H1 (cell line): ENCODE results near the gene GRAMD1B. TPM values are rescaled to one million over a fixed set of nuclear protein-coding genes. Genes with fewer than 3 reads are reported as not detected.
"Not testable (repeated sequence)": the region's sequence is repeated elsewhere in the genome, so short reads cannot be mapped to it uniquely, and the experiment has no call there.

Experiments used
- CTCF ChIA-PET: fragments of 300-600 bp; sonication (Branson Sonifier 250); formaldehyde crosslinking; loops from one replicate; lab custom pipeline; 2021; ENCODE audit not compliant: partially characterized antibody; lab: Charles Lee
- POLR2A ChIA-PET: fragments of 300-600 bp; sonication (Branson Sonifier 250); formaldehyde crosslinking; loops from one replicate; lab custom pipeline; 2021; ENCODE audit warnings: inconsistent platforms; ENCODE audit not compliant: partially characterized antibody; lab: Charles Lee
- DNase-seq, 2 experiments: peaks; one replicate each; pipeline versions ENCODE4 v3.0.0 to v3.0.0-alpha.2; 2010 to 2022; ENCODE audit warnings: low spot score in 2 of 2, low read depth in 1 of 2, mixed read lengths in 1 of 2
- FAIRE-seq: peaks from 2 replicates; lab custom pipeline; 2011; peaks lifted over from hg19 to GRCh38; lab: Jason Lieb, UNC
- H2AFZ ChIP-seq: 2 replicates; pipeline ENCODE4 v1.8.1; 2012; ENCODE audit warnings: low read length, inconsistent platforms
- H2AK5ac ChIP-seq: 2 replicates; pipeline ENCODE4 v1.6.1; 2013; ENCODE audit warnings: low read depth, low read length
- H2BK120ac ChIP-seq: replicated peaks from 2 replicates; pipeline ENCODE3; 2013; ENCODE audit warnings: low read depth, low read length, inconsistent platforms
- H2BK12ac ChIP-seq: 2 replicates; pipeline ENCODE4 v1.6.1; 2013; ENCODE audit warnings: low read depth, low read length
- H2BK15ac ChIP-seq: 2 replicates; pipeline ENCODE4 v1.6.1; 2013; ENCODE audit warnings: low read length
- H2BK20ac ChIP-seq: 2 replicates; pipeline ENCODE4 v1.6.1; 2013; ENCODE audit warnings: low read length
- H2BK5ac ChIP-seq: 2 replicates; pipeline ENCODE4 v1.6.1; 2013; ENCODE audit warnings: low read depth, low read length
- H3K14ac ChIP-seq: 2 replicates; pipeline ENCODE4 v1.6.1; 2013; ENCODE audit warnings: inconsistent platforms; ENCODE audit not compliant: insufficient read length
- H3K18ac ChIP-seq: 2 replicates; pipeline ENCODE4 v1.6.1; 2013; ENCODE audit warnings: low read length; ENCODE audit errors: extremely low read depth
- H3K23ac ChIP-seq: 2 replicates; pipeline ENCODE4 v1.6.1; 2013; ENCODE audit warnings: inconsistent platforms; ENCODE audit not compliant: insufficient read length
- H3K23me2 ChIP-seq: 2 replicates; pipeline ENCODE4 v1.6.1; 2013; ENCODE audit warnings: low read depth, low read length
- H3K27ac ChIP-seq: 2 replicates; pipeline ENCODE4 v1.6.1; 2011; ENCODE audit warnings: low read depth, low read length, inconsistent platforms
- H3K27me3 ChIP-seq, 4 experiments: replicated peaks in 1 of 4; 1 replicate in 1 of 4; 2 replicates in 3 of 4; pipeline versions ENCODE4 v1.6.1 to v1.8.1; 2011 to 2013; ENCODE audit warnings: low read length in 3 of 4, mild to moderate bottlenecking in 3 of 4, inconsistent platforms in 2 of 4, mixed read lengths in 2 of 4, moderate library complexity in 1 of 4; ENCODE audit not compliant: control insufficient read depth in 3 of 4, insufficient read depth in 3 of 4; ENCODE audit errors: extremely low read depth in 1 of 4
- H3K36me3 ChIP-seq, 4 experiments: 2 replicates each; pipeline versions ENCODE4 v1.6.1 to v1.8.1; 2011 to 2013; ENCODE audit warnings: mild to moderate bottlenecking in 4 of 4, low read length in 3 of 4, moderate library complexity in 2 of 4, control low read depth in 1 of 4, inconsistent platforms in 1 of 4; ENCODE audit not compliant: insufficient read depth in 4 of 4, control insufficient read depth in 2 of 4
- H3K4ac ChIP-seq: replicated peaks from 2 replicates; pipeline ENCODE3; 2013; ENCODE audit warnings: low read length, low read depth, mixed read lengths, inconsistent platforms; ENCODE audit not compliant: insufficient read length
- H3K4me1 ChIP-seq, 4 experiments: replicated peaks in 1 of 4; 1 replicate in 1 of 4; 2 replicates in 3 of 4; pipeline versions ENCODE4 v1.6.1 to v1.8.1; 2011 to 2013; ENCODE audit warnings: low read length in 3 of 4, inconsistent platforms in 2 of 4, mixed read lengths in 1 of 4; ENCODE audit not compliant: insufficient read depth in 4 of 4, control insufficient read depth in 3 of 4
- H3K4me2 ChIP-seq, 2 experiments: 2 replicates each; pipeline versions ENCODE4 v1.6.1 to v1.8.1; 2011 to 2013; ENCODE audit warnings: low read depth in 2 of 2, low read length in 2 of 2, control low read depth in 1 of 2, inconsistent platforms in 1 of 2, mild to moderate bottlenecking in 1 of 2; ENCODE audit not compliant: insufficient read depth in 1 of 2
- H3K4me3 ChIP-seq, 4 experiments: fragments of 200-600, 300-600 bp in 1 of 4; sonication (generic), shearing (Covaris generic), sonication (Bioruptor Twin) in 1 of 4; 2 replicates each; pipeline versions ENCODE4 v1.5.1 to v1.8.1; 2011 to 2016; ENCODE audit warnings: low read length in 4 of 4, low read depth in 3 of 4, control low read depth in 2 of 4, inconsistent platforms in 2 of 4, mild to moderate bottlenecking in 2 of 4, mixed read lengths in 1 of 4, moderate library complexity in 1 of 4; ENCODE audit not compliant: insufficient read depth in 2 of 4; ENCODE audit errors: extremely low read depth in 1 of 4
- H3K56ac ChIP-seq: replicated peaks from 2 replicates; pipeline ENCODE3; 2013; ENCODE audit warnings: low read depth, mild to moderate bottlenecking, mixed read lengths, low read length, inconsistent platforms; ENCODE audit not compliant: insufficient read length
- H3K79me1 ChIP-seq: 2 replicates; pipeline ENCODE4 v1.6.1; 2013; ENCODE audit warnings: low read depth, low read length, control low read depth
- H3K79me2 ChIP-seq, 2 experiments: 2 replicates each; pipeline versions ENCODE4 v1.6.1 to v1.8.1; 2012 to 2013; ENCODE audit warnings: low read length in 2 of 2, mild to moderate bottlenecking in 2 of 2, inconsistent platforms in 1 of 2; ENCODE audit not compliant: insufficient read depth in 2 of 2, control insufficient read depth in 1 of 2
- H3K9ac ChIP-seq, 4 experiments: replicated peaks in 1 of 4; 1 replicate in 1 of 4; 2 replicates in 3 of 4; pipeline versions ENCODE4 v1.6.1 to v1.8.1; 2011 to 2013; ENCODE audit warnings: low read depth in 3 of 4, low read length in 3 of 4, control low read depth in 2 of 4, mild to moderate bottlenecking in 2 of 4, moderate library complexity in 2 of 4, inconsistent platforms in 1 of 4; ENCODE audit errors: extremely low read depth in 1 of 4
- H3K9me3 ChIP-seq, 2 experiments: 2 replicates each; pipeline versions ENCODE4 v1.6.1 to v1.8.1; 2012 to 2013; ENCODE audit warnings: mild to moderate bottlenecking in 2 of 2, moderate library complexity in 2 of 2, control low read depth in 1 of 2, inconsistent platforms in 1 of 2, low read depth in 1 of 2, low read length in 1 of 2, mixed read lengths in 1 of 2; ENCODE audit not compliant: insufficient read depth in 2 of 2
- H4K20me1 ChIP-seq, 2 experiments: replicated peaks in 1 of 2; 2 replicates each; pipeline versions ENCODE3 to v1.8.1; 2011 to 2013; ENCODE audit warnings: inconsistent platforms in 2 of 2, low read length in 2 of 2, mild to moderate bottlenecking in 1 of 2; ENCODE audit not compliant: insufficient read depth in 2 of 2, control insufficient read depth in 1 of 2
- H4K5ac ChIP-seq: 2 replicates; pipeline ENCODE4 v1.6.1; 2013; ENCODE audit warnings: low read length, low read depth, mixed read lengths, inconsistent platforms; ENCODE audit not compliant: insufficient read length
- H4K8ac ChIP-seq: 2 replicates; pipeline ENCODE4 v1.8.0; 2013; ENCODE audit warnings: mild to moderate bottlenecking, moderate library complexity, low read length, inconsistent platforms; ENCODE audit not compliant: insufficient read depth; ENCODE audit errors: extremely low read depth
- H4K91ac ChIP-seq: replicated peaks from 2 replicates; pipeline ENCODE3; 2013; ENCODE audit warnings: low read length, mixed read lengths, inconsistent platforms; ENCODE audit not compliant: insufficient read length
- WGBS, 2 experiments: shearing (Covaris generic) in 1 of 2; methylation state at CpG; one replicate each; pipeline versions ENCODE4 v1.1.6 to v1.1.7; 2013 to 2015; ENCODE audit warnings: low lambda C conversion rate in 2 of 2, mixed read lengths in 2 of 2, inconsistent platforms in 1 of 2, low coverage in 1 of 2, missing lambda C conversion rate in 1 of 2; ENCODE audit not compliant: insufficient replicate concordance in 2 of 2, insufficient coverage in 1 of 2, insufficient read length in 1 of 2; ENCODE audit errors: extremely low coverage in 1 of 2, missing lambda C conversion rate in 1 of 2; 5-methylcytosine and 5-hydroxymethylcytosine counted together
- polyA plus RNA-seq, 7 experiments: library from polyadenylated mRNA; depleted of rRNA in 3 of 7; stranded (reverse) in 5 of 7; unstranded in 2 of 7; fragments of >200 nt in 5 of 7; fragments of 200-250 nt in 2 of 7; gene quantifications; 1 replicate in 5 of 7; 2 replicates in 1 of 7; 4 replicates in 1 of 7; pipeline versions ENCODE4 v1.2.1 to v1.2.3, GENCODE V29; 2011 to 2013; ENCODE audit warnings: missing spikeins in 2 of 7, mixed read lengths in 2 of 7
- total RNA-seq: library from RNA; stranded (reverse); fragmentation: NEBNext Ultra II Directional; extraction: Animal tissue kit (Norgen Biotek cat#: 25700); gene quantifications from 2 replicates; pipeline ENCODE4 v1.2.1, GENCODE V29; 2021

The GRAMD1B gene
- total and polyA plus RNA-seq, 2 of the 8 experiments (the other 6 are each of a cell fraction or from before 2014, with no cell fraction given): 10.1 to 21.2 TPM

GRCh38 chr11:123466172-123466571 is 36.1 kb downstream of the GRAMD1B start:
- H3K36me3 ChIP-seq, H3K27me3 ChIP-seq, H3K9me3 ChIP-seq, POLR2A ChIA-PET, DNase-seq, H2BK12ac ChIP-seq, FAIRE-seq, H2BK20ac ChIP-seq, H4K91ac ChIP-seq, H3K9ac ChIP-seq, H2BK15ac ChIP-seq, H4K8ac ChIP-seq, H3K18ac ChIP-seq, H3K23me2 ChIP-seq, H3K4me1 ChIP-seq, H2AK5ac ChIP-seq, H4K20me1 ChIP-seq, H3K79me2 ChIP-seq, H4K5ac ChIP-seq, H3K27ac ChIP-seq, H3K4me3 ChIP-seq, H3K4me2 ChIP-seq, H3K56ac ChIP-seq, H3K23ac ChIP-seq, H2BK120ac ChIP-seq, H2AFZ ChIP-seq, H3K14ac ChIP-seq, H3K4ac ChIP-seq, H2BK5ac ChIP-seq, H3K79me1 ChIP-seq: not testable (repeated sequence)
- 89% methylated on average over 1 of the region's 1 CpG; no CpG with 5 or more reads in 1 of the 2 experiments for WGBS, 2 experiments
- CTCF ChIA-PET: interaction anchor here (0.7 to 3.0 kb wide), 6 partner anchors 9 to 143 kb away, joined by 3 to 14 read pairs (median 5); no protein-coding TSS in a partner anchor
